ENCODE results near the gene EFL1. TPM values are rescaled to one million over a fixed set of nuclear protein-coding genes. Genes with fewer than 3 reads are reported as not detected.
A peak's percentile ranks its signal among the peaks of the same experiment; 100 is the strongest.

EFL1 gene
- total and polyA plus RNA-seq, 2 of the 4 experiments (the other 2 are of a cell fraction): 10.1 to 24.6 TPM

GRCh38 chr15:82196353-82196752 is 66.2 kb downstream of the EFL1 start:
- H2AK5ac ChIP-seq (ENCODE audit: low read depth, low read length): no peak overlapping the region
- no peaks in the 10 kb centered on the region for H3K36me3 ChIP-seq (ENCODE audit: control insufficient read depth, insufficient read depth, low read length)
- in situ Hi-C loops (cut with MboI; ENCODE audit: low sequenced_read_pairs) (loop anchor here (5.0 to 10.0 kb wide), 3 partner anchors 84 to 782 kb away; no protein-coding TSS in a partner anchor), intact Hi-C loops (cut with micrococcal nuclease) (loop anchor here (5.0 kb wide), 2 partner anchors 254 to 554 kb away; no protein-coding TSS in a partner anchor), dilution Hi-C loops (cut with HindIII; ENCODE audit: low sequenced_read_pairs, unreplicated experiment) (no loop called here)
- H3K23ac ChIP-seq (ENCODE audit: low read depth, low read length): no peak overlapping the region
- H3K4ac ChIP-seq (ENCODE audit: low read depth, low read length): no peak overlapping the region
- no peaks in the 10 kb centered on the region; a peak in 1 of 4 replicates for H3K79me1 ChIP-seq (ENCODE audit: low read depth in 1 of 2, low read length in 2 of 2)
- no peaks in the 10 kb centered on the region for H4K20me1 ChIP-seq (ENCODE audit: insufficient read depth, low read length)
- no peak overlapping the region for H3K56ac ChIP-seq (ENCODE audit: extremely low read depth, insufficient read depth, low read length)
- whole genome bisulfite sequencing, 2 experiments (ENCODE audit: extremely low coverage in 2 of 2, insufficient read length in 1 of 2): no CpG with 5 or more reads among the region's 2 CpGs
- H2BK120ac ChIP-seq (ENCODE audit: low read depth, low read length): no peak overlapping the region
- no peak overlapping the region for H4K91ac ChIP-seq (ENCODE audit: insufficient read depth, low read depth, low read length)
- ATAC-seq (ENCODE audit: low read depth) (no peak), DNase-seq (no peak)
- H3K9me3 ChIP-seq (ENCODE audit: control insufficient read depth, insufficient read depth, low read length): no peaks in the 10 kb centered on the region
- H3K14ac ChIP-seq (replicated peaks; ENCODE audit: low read depth, low read length): no peak overlapping the region
- no peak overlapping the region for H3K18ac ChIP-seq (ENCODE audit: low read depth, low read length)
- ChIA-PET CTCF (interaction anchor here (0.5 to 1.0 kb wide), 2 partner anchors 88 to 248 kb away, joined by 3 to 4 read pairs; no protein-coding TSS in a partner anchor), POLR2A (ENCODE audit: unreplicated experiment) (interaction anchor here (0.7 kb wide), 1 partner anchor 154 kb away, joined by 4 read pairs; no protein-coding TSS in a partner anchor)
- no peak overlapping the region for H4K8ac ChIP-seq (ENCODE audit: low read depth in 2 of 2, low read length in 2 of 2)
- H2AK9ac ChIP-seq (replicated peaks; ENCODE audit: low read depth, low read length, poor library complexity): no peak overlapping the region
- no peaks in the 10 kb centered on the region; the same call in 1 of the 2 replicates for H3K4me1 ChIP-seq (ENCODE audit: control insufficient read depth, insufficient read depth, low read length)
- no peaks in the 10 kb centered on the region for H3K9me1 ChIP-seq (ENCODE audit: insufficient read depth, low read length)
- no peak overlapping the region for H2BK20ac ChIP-seq (ENCODE audit: low read depth, low read length)
- BruUV-seq (replicated peaks): no TSS peak
- TF ChIP-seq NFE2L2 (IDR thresholded peaks at IDR 0.05; ENCODE audit: low read depth, low read length): no peak
- no peak for TF ChIP-seq CEBPB (IDR thresholded peaks at IDR 0.05; ENCODE audit: low read depth, low read length)
- TF ChIP-seq RAD21 (IDR thresholded peaks at IDR 0.05; ENCODE audit: low read length): no peak
- TF ChIP-seq MAFK (IDR thresholded peaks at IDR 0.05; ENCODE audit: low read depth, low read length): peak; percentile 45
- no peak for TF ChIP-seq ELK1 (IDR thresholded peaks at IDR 0.05; ENCODE audit: borderline replicate concordance, low read depth, low read length)
- no peak for TF ChIP-seq RFX5 (IDR thresholded peaks at IDR 0.05; ENCODE audit: low read depth, low read length)
- TF ChIP-seq RCOR1 (IDR thresholded peaks at IDR 0.05; ENCODE audit: insufficient replicate concordance, low read length): no peak
- no peak for TF ChIP-seq MXI1 (IDR thresholded peaks at IDR 0.05; ENCODE audit: borderline replicate concordance, low read depth, low read length)
- no peak for TF ChIP-seq SMC3 (IDR thresholded peaks at IDR 0.05; ENCODE audit: low read depth, low read length)
- no peak overlapping the region for H3K4me3 ChIP-seq (ENCODE audit: insufficient read depth, low read depth, low read length)
- no peak overlapping the region for H2AFZ ChIP-seq (replicated peaks; ENCODE audit: low read length, poor library complexity)
- H4K5ac ChIP-seq (ENCODE audit: low read depth, low read length): no peak overlapping the region
- H3K27me3 ChIP-seq (ENCODE audit: control insufficient read depth, insufficient read depth, low read length): no peaks in the 10 kb centered on the region
- H3K9ac ChIP-seq (ENCODE audit: low read depth, low read length): no peak overlapping the region
- no peak overlapping the region for H2BK15ac ChIP-seq (ENCODE audit: low read depth, low read length)
- no peak overlapping the region for H2BK5ac ChIP-seq (ENCODE audit: low read depth, low read length, poor library complexity, severe bottlenecking)
- no peak overlapping the region for H3K4me2 ChIP-seq (ENCODE audit: low read depth, low read length)
- H3K27ac ChIP-seq (ENCODE audit: insufficient read depth, low read length): no peak overlapping the region
